ENCODE measurements around the gene SLC17A9.

- no peak for TF ChIP-seq CTCF (conservative IDR thresholded peaks at IDR 0.05)
- no peak for TF ChIP-seq EZH2 (IDR thresholded peaks at IDR 0.05; ENCODE audit: low read depth)
These were observed 30.7 kb downstream of the SLC17A9 start for GRCh38 chr20:62983210-62983609.

All from PC-9 (cell line).